Left kidney (tissue), 2 donors: ENCODE measurements around the gene NOL11. TPM values are rescaled to one million over a fixed set of nuclear protein-coding genes. Genes with fewer than 3 reads are reported as not detected.
"Not testable (repeated sequence)": the region's sequence is repeated elsewhere in the genome, so short reads cannot be mapped to it uniquely, and the experiment has no call there.

Source experiments
- DNase-seq: peaks from one replicate; pipeline ENCODE4 v3.0.0-alpha.2; 2013
- polyA plus RNA-seq: library from polyadenylated mRNA; unstranded; fragments of 120-200 nt; gene quantifications from one replicate; pipeline ENCODE4 v1.2.1, GENCODE V29; 2013; ENCODE audit not compliant: insufficient read length

Gene NOL11
- polyA plus RNA-seq, 1 donor: 109 TPM

DNA sequence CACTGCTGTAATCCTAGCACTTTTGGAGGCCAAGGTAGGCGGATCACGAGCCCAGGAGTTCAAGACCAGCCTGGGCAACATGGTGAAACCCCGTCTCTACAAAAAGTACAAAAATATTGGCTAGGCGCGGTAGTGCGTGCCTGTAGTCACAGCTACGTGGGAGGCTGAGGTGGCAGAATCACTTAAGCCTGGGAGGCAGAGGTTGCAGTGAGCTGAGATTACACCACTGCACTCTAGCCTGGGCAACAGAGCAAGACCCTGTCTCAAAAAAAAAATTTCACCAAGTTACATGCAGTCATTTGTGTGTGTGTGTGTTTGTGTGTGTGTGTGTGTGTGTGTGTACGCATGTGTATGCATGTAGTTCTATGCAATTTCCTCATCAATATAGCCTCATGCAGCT, 14.9 kb upstream of the NOL11 start:
- not testable (repeated sequence) for DNase-seq

DNA sequence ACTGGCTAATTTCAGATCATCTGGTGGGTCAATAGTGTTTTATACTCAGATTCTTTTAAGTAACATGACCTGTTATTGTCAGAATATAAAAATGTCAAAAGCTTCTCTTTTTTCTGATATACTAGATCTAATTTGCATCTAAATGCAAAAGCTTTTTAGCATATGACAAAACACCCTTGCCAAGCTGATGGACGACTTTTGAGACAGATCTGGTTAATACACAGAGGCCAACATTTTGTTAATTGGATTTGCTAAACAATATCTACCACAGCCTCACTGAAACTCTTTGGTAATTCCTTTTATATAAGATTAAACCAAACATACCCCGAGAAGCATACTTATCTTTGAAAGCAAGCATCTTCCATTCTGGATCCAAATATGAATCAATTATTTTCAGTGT, 10.3 kb upstream of the NOL11 start:
- DNase-seq: no peak

DNA sequence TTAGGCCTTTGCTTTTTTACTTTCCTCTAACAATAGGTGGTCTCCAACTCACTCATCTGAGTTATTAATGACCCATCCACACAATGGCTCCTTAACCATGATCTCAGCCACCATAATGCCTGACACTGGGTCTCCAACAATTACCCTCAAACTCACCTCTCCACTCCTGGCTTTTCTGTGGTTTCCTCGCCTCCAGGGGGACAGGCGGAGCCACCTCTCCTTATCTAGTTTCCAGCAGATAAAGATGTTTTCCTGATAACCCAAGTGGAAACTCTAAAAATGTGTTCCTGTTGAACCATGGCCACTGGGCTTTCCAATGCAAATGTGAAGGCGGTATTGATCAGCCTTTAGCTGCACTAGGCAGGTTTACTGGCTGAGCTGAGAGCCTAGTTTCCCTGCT, 9.4 kb upstream of the NOL11 start:
- no peak for DNase-seq

DNA sequence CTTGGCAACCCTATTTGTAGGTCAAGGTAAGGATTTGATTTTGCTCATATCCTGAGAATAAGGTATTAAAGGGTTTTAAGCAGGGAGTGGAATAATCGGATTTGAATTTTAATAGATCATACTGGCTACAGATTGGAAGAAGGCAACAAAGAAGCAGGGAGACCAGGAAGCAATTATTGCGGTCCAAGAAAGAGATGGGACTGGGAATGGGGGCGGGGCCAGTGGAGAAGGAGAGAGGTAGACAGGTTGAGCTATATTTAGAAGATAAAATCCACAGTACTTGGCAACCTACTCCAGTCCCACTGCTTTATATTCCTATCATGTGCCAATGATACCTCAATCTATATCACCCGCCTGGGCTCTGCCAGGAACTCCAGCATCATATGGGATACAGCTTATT, 5.8 kb upstream of the NOL11 start:
- no peak for DNase-seq

DNA sequence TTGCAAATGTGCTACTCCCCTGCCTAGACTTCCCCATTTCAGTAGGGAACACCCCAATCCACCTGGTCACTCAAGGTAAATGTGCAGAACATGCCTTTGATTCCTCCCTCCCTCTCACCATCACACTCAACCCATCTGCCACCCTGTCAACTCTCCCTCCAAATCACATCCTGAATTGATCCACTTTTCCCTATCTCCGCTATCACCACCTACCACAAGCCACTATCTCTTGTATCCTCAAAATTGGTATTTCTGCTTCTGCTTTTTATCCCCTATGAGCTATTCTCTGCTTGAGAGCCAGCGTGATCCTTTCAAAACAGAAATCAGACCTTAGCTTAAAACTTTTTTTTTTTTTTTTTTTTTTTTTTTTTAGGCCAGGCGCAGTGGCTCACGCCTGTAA, 5.4 kb upstream of the NOL11 start:
- no peak for DNase-seq

DNA sequence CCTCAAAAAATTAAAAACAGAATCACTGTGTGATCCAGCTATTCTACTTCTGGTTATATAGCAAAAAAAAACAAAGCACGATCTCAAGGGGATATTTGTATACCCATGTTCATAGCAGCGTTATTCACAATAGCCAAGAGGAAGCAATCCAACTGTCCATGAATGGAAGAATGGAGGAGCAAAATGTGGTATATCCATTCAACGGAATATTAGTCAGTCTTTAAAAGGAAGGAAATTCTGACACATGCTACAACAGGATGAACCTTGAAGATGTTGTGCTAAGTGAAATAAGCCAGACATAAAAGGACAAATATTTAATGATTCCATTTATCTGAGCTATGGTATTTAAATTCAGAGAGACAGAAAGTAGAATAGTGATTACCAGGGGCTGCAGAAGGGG, 4.6 kb upstream of the NOL11 start:
- no peak for DNase-seq

DNA sequence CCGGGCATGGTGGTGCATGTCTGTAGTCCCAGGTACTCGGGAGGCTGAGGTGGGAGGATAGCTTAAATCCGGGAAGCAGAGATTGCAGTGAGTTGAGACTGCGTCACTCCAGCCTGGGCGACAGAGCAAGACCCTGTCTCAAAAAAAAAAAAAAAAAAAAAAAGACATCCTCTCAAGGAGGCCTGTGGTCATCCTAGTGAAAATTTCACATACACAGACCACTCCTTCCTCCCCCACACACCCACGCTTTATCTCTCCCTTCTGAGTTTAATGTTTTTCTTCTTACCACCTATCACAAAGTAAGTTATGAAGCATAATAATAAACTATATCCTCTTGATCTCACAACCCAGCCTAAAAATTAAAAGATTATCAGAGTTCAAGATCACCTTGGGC, 1.3 kb upstream of the NOL11 start:
- no peak for DNase-seq

DNA sequence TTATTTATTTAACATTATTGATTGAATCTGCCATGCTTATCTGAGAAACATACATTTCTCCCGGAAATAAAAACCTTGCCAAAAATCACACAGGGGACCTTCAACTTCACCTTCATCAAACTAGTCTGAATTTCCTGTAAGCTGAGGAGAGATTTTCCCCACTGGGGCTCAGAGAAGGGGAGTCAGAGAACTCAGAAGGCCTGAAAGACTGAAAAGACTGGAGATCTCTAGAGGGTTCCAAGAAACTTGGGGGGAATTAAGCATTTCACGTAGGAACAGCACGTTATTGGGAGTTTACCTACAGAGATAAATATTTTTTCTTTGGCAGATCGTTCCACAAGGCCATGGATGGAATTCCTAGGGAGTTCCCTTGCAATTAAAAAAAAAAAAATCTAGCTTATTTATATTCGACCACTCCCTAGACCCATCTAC, 528 bp upstream of the NOL11 start:
- DNase-seq: no peak

DNA sequence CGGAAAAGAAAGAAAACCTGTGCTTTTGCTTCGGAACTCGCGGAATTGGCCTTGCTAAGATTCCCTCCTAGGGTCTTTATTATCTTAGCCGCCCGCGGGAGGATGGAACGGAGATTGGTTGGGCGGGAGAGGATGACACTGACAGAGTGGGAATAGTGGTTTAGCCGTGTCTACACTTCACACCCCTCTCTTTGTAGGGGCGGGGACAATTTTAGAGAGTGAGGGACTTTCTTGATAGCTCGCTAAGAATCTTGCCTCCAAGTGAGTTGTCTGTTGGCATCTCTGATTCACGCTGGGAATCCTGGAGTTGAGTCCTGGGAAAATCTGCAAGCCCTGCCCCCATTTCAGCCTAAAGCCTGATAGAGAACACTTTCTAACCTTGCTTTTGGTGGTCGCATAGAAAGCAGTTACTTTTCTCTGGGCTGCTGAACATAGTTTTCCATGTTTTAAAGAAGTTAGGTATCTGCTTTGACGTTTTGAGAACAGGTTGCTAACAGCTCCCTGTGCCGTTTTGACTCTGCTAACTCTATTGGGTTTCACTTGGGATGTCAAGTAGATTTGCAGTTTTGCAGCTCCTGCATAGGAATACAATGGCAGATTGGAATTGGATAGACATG, 697 bp downstream of the NOL11 start:
- DNase-seq: no peak

DNA sequence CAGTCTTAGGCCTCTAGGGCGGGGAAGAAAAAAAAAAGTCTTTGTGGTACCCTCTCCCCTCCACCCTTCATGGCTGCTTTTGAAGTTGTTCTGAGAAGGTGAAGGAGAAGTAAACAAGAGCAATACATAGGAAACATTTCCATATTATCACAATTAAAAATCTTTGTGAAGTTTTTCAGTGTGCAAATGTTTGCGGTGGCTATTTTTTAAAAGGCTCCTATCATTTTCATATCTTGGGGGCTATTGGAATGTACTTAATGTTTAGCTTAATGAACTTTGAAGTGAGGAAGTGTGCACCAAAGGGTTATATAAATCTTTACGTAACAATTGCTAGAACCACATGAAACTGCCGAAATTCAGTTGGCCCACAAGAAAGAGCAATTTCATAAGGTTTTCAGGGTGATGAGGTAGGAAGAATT, 7.6 kb downstream of the NOL11 start:
- no peak for DNase-seq

DNA sequence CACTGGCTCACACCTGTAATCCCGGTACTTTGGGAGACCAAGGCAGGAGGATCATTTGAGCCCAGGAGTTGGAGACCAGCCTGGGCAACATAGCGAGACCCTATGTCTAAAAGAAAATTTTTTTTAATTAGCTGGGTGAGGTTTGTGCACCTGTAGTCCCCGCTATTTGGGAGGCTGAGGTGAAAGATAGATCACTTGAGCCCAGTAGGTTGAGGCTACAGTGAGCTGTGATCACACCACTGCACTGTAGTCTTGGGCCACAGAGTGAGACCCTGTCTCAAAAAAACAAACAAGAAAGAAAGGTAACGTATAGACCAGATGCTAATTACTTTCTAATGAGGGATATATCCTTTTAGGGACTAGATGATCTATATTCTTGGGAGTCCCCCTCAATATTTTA, 8.1 kb downstream of the NOL11 start:
- no peak for DNase-seq

DNA sequence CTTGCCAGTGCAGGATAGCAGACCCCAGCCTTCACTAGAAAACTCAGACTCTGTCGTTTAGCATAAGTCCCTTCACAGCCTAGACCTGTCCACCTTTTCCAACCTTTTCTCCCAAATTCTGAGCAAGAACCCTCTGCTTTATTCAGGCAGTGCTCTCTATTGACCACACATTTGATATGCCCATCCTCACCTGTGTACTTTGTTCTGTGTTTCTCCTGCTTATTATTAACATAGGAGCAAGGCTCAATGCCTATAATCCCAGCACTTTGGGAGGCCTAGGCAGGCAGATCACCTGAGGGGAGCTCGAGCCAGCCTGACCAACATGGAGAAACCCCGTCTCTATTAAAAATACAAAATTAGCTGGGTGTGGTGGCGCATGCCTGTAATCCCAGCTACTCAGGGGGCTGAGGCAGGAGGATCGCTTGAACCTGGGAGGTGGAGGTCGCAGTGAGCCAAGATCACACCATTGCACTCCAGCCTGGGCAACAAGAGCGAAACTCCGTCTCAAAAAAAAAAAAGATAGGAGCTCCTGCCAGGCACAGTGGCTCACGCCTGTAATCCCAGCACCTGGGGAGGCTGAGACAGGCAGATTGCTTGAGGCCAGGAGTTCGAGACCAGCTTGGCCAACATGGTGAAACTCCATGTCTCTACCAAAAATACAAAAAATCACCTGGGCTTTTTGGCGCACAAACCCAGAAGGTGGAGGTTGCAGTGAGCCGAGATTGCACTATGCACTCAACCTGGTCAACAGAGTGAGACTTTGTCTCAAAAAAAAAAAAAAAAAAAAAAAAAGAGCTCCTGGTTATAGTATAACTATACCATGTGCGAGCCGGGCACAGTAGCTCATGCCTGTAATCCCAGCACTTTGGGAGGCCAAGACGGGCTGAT, 9.7 kb downstream of the NOL11 start:
- not testable (repeated sequence) for DNase-seq

DNA sequence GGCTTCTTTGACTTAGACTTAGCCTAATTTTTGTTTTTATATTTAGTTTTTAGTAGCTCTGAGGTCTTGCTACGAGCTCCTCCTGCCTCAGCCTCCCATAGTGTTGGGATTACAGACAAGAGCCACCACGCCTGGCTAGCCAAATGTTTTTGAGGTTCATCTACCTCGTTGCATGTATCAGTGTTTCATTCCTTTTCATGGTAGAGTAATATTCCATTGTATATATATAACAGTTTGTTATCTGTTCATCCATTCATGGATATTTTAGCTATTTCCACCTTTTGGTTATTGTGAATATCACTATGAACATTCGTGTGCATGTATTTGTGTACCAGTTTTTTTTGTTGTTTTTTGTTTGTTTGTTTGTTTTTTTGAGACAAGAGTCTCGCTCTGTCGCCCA, 12.2 kb downstream of the NOL11 start:
- no peak for DNase-seq

DNA sequence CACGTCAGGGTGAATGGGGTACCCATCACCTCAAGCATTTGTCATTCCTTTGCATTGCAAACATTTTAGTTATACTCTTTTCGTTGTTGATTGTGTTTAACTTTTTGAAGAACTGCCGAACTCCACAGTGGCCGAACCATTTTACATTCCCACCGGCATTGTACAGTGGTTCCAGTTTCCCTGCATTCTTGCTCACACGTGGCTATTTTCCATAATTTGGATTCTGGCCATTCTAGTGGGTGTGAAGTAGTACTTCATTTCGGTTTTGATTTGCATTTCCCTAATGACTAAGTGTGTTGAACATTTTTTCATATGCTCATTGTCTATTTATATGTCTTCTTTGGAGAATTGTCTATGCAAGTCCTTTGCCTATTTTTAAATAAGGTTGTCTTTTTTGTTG, 13.0 kb downstream of the NOL11 start:
- DNase-seq: no peak

DNA sequence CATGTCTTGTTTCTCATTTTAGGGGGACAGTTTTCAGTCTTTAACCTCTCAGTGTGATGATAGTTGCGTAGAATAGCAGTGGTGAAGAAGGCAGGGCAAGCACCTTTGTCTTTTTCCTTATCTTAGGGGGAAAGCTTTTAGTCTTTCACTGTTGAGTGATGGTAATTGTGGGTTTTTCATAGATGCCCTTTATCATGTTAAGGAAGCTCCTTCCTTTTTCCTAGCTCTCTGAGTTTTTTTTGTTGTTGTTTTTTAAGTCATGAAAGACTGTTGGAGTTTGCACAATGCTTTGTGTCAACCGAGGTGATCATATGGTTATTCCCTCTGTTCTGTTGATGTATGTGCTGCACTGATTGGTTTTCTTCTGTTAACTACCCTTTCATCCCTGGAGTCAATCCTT, 15.7 kb downstream of the NOL11 start:
- no peak for DNase-seq

DNA sequence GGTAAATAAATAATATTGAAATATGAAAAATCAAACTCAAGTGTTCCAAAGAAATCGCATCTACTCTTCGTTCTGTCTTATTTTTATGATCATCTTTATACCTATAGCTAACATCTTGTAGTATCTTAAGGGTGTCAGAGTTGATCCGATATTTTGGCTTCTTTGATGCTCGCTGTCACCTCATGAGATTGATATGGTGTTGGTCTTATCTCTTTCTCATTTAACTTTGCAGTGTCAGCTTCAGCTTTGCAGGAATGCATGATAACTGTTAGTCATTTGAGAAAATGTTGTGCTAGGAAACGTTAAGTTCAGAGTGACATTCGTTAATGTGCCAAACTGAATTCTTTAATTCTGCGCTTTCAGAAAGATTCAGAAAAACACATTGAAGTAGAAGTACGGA, 19.4 kb downstream of the NOL11 start:
- DNase-seq: no peak

DNA sequence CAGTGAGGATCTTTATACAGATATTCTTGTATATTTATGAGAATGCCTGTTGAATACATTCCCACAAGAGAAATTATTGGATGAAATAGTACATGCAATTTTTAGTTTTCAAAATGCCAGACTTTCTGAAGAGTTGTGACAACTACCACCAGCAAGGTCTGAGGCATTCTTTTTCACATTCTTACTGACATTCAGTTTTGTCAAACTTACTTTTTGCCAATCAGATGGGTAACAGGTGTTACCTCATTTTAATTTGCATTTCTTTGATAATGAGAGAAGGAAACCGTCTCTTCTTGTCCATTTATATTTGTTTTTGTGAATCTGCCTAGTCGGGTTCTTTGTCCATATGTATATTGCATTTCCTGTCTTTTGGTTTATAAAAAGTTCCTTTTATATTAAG, 24.3 kb downstream of the NOL11 start:
- DNase-seq: no peak

DNA sequence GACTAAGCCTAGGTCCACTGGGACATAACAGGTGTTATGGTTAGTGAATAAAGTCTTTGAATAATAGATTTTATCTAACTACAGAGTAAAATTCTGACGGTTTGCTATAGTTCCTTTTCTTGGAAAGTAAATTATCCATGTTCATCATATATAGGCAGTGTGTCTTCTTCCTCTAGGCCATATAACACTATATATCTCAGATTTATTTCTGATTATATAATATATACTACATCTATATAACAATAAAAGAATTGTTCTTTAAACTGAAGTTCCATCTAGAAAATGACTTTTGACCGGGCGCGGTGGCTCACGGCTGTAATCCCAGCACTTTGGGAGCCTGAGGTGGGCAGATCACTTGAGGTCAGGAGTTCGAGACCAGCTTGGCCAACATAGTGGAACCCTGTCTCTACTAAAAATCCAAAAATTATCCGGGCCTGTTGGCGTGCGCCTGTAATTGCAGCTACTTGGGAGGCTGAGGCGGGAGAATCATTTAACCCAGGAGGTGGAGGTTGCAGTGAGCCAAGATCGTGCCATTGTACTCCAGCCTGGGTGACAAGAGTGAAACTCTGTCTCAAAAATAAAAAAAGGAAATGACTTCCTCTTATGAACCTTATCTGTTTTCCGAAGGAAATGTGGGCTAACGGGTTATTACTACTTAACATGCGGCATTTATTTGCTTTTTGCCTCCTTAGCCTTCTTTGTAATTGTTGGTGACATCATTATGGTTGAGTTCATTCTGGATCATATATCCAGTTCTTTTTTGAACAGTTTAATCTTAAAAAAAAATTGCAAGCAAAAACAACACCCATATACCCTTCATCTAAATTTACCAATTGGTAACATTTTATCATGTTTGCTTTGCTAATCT, 29.2 kb downstream of the NOL11 start:
- no peak for DNase-seq

DNA sequence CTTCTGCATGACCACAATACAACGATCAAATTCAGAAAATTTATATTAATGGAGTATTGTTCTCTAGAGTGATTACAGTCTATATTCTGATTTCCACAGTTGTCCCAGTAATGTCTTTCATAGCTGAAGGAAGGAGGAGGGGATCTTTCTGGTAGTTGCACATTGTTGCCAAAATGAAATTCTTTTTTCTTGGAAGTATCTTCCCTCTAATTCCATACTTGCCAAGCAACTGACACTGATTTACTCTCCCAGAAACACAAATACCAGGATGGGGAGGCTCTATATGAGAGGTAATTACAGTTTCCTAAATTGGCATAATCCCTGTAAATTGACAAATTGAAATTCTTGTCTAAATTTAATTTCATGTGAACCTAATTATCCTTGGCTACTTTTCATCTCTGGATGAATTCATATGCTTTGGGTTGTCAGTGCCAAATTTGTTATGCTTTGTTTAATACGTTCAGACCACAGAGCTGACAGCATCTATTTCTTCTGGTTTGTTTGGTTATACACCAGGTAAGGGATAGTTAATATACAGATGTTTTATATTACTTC, 30.0 kb downstream of the NOL11 start:
- no peak for DNase-seq

DNA sequence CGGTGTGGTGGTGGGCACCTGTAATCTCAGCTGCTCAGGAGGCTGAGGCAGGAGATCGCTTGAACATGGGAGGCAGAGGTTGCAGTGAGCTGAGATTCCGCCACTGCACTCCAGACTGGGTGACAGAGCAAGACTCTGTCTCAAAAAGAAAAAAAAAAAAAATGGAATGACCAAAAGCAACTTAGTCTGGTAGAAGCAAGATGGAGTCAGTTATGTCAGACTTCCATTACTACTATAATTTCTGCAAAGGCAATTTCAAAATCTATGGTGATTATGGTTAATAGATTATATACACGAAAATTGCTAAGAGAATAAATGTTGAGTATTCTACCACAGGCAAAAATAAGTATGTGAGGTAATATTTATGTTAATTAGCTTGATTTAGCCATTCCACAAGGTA, 32.3 kb downstream of the NOL11 start:
- no peak for DNase-seq

DNA sequence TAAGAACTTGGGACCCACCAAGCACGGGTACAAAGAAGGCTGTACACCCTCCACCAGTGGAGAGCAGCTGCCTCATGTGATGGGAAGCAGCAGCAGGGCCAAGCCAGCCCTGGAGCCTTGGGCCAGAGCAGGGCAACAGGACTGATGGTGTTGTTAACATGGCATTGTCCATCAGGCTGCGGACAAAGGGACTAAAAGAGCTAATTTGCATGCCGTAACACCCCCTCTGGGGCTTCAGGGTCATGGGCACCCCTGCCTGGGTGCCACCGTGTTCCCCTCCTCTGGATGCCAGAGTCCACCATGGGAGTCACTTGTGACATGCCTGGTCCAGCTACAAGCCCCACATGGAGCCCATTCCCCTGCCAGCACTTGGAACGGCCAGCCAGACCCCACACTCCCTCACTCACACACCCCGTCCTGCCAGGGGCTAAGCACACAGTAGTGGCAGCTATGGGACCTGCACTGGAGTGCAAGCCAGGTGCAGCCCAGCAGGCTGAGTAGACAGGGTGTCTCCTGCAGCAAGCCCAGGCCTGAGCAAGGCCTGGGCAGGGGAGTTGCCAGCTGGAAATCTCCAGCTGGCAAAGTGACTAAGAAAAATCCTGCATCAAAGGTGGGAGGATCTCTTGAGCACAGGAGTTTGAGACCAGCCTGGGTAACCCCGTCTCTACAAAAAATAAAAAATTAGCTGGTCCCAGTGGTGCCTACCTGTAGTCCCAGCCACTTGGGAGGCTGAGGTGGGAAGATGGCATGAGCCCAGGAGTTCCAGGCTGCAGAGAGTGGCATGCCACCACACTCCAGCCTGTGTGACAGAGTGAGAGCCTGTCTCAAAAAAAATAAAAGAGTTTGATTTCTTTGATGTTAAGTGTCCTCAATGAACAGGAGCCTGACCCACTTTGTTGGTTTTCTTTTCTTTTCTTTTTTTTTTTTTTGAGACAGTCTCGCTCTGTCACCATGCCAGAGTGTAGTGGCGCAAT, 33.7 kb downstream of the NOL11 start:
- no peak for DNase-seq
